KOPT-K1 (cell line): Measurements from ENCODE around the gene CD7.
A peak's percentile ranks its signal among the peaks of the same experiment; 100 is the strongest.
"Not testable (repeated sequence)": the region's sequence is repeated elsewhere in the genome, so short reads cannot be mapped to it uniquely, and the experiment has no call there.

Experiments used
- H3K27ac ChIP-seq: fragments of 200-600 bp; sonication (generic); 2 replicates; pipeline ENCODE4 v1.5.1; 2016; ENCODE audit warnings: antibody characterized with exemption, mild to moderate bottlenecking, low read depth, low read length; ENCODE audit not compliant: poor library complexity, severe bottlenecking
- H3K36me3 ChIP-seq: fragments of 200-600 bp; sonication (generic); 2 replicates; pipeline ENCODE4 v1.5.1; 2017; ENCODE audit warnings: antibody characterized with exemption, mild to moderate bottlenecking, low read length, moderate library complexity; ENCODE audit not compliant: insufficient read depth
- H3K9me3 ChIP-seq: fragments of 200-600 bp; sonication (generic); 2 replicates; pipeline ENCODE4 v1.5.1; 2017; ENCODE audit warnings: antibody characterized with exemption, low read length, mild to moderate bottlenecking; ENCODE audit not compliant: insufficient read depth, poor library complexity, severe bottlenecking

CD7 gene

GRCh38 chr17:82317394-82318168, at the start of gene CD7:
Gene CD7, minus strand, starts transcription at chr17:82317608. Its CDS starts 113 bp downstream, at chr17:82317495.
- Histone ChIP-seq H3K36me3 (peaks cover 22% of the 10 kb centered on the region; the same call in 1 of the 2 replicates), H3K27ac (peak within 1 kb of the TSS; percentile 80), H3K9me3 (peaks cover 6% of the 10 kb centered on the region)

- Histone ChIP-seq H3K9me3 (no peaks in the 10 kb centered on the region), H3K36me3 (no peaks in the 10 kb centered on the region), H3K27ac (no peak overlapping the region)
Measured at GRCh38 chr17:82366749-82367148, 49.3 kb upstream of the CD7 start.

GRCh38 chr17:82365606-82366295, 48.3 kb upstream of the CD7 start:
- Histone ChIP-seq H3K9me3 (no peaks in the 10 kb centered on the region), H3K27ac (no peak overlapping the region), H3K36me3 (no peaks in the 10 kb centered on the region)

GRCh38 chr17:82361885-82362633, 44.7 kb upstream of the CD7 start:
- Histone ChIP-seq H3K27ac (no peak overlapping the region), H3K9me3 (no peaks in the 10 kb centered on the region), H3K36me3 (no peaks in the 10 kb centered on the region)

GRCh38 chr17:82359451-82360074, 42.2 kb upstream of the CD7 start:
- H3K27ac ChIP-seq: peak overlapping the region; percentile 57
- H3K36me3 ChIP-seq, H3K9me3 ChIP-seq: not testable (repeated sequence)

GRCh38 chr17:82358465-82359350, 41.3 kb upstream of the CD7 start, which contains the start of gene TEX19:
Gene TEX19, plus strand, starts transcription at chr17:82359247. Its CDS starts 2,904 bp downstream, at chr17:82362151.
- H3K36me3 ChIP-seq: no peaks in the 10 kb centered on the region
- H3K9me3 ChIP-seq: no peaks in the 10 kb centered on the region
- H3K27ac ChIP-seq: peak within 1 kb of the TSS; percentile 57

GRCh38 chr17:82357394-82357793, 40.0 kb upstream of the CD7 start:
- Histone ChIP-seq H3K36me3 (no peaks in the 10 kb centered on the region), H3K9me3 (no peaks in the 10 kb centered on the region), H3K27ac (no peak overlapping the region)

GRCh38 chr17:82356845-82357355, 39.5 kb upstream of the CD7 start:
- no peaks in the 10 kb centered on the region for H3K36me3 ChIP-seq
- no peaks in the 10 kb centered on the region for H3K9me3 ChIP-seq
- no peak overlapping the region for H3K27ac ChIP-seq

- no peak overlapping the region for H3K27ac ChIP-seq
- no peaks in the 10 kb centered on the region for H3K36me3 ChIP-seq
Measured at GRCh38 chr17:82355770-82356427, 38.5 kb upstream of the CD7 start.

GRCh38 chr17:82354804-82355308, 37.4 kb upstream of the CD7 start:
- Histone ChIP-seq H3K27ac (no peak overlapping the region), H3K36me3 (no peaks in the 10 kb centered on the region), H3K9me3 (no peaks in the 10 kb centered on the region)

More at GRCh38 chr17:82355770-82356427, 38.5 kb upstream of the CD7 start:
- no peaks in the 10 kb centered on the region for H3K9me3 ChIP-seq

- H3K27ac ChIP-seq: no peak overlapping the region
- no peaks in the 10 kb centered on the region for H3K36me3 ChIP-seq
- no peaks in the 10 kb centered on the region for H3K9me3 ChIP-seq
Measured at GRCh38 chr17:82353484-82353883, 36.1 kb upstream of the CD7 start.

GRCh38 chr17:82351713-82352488, 34.5 kb upstream of the CD7 start:
- H3K36me3 ChIP-seq: no peaks in the 10 kb centered on the region
- no peaks in the 10 kb centered on the region for H3K9me3 ChIP-seq
- H3K27ac ChIP-seq: no peak overlapping the region

GRCh38 chr17:82351254-82351712, 33.9 kb upstream of the CD7 start:
- Histone ChIP-seq H3K36me3 (no peaks in the 10 kb centered on the region), H3K9me3 (no peaks in the 10 kb centered on the region), H3K27ac (no peak overlapping the region)
